ENCODE results near the gene RESP18. TPM values are rescaled to one million over a fixed set of nuclear protein-coding genes. Genes with fewer than 3 reads are reported as not detected.
A peak's percentile ranks its signal among the peaks of the same experiment; 100 is the strongest.

The RESP18 gene
- total and polyA plus RNA-seq, 2 donors (not counting 1 experiment from before 2014, with no cell fraction given), result not detected

- no peak overlapping the region for H3K4me3 Mint-ChIP-seq
- Histone ChIP-seq H3K27me3 (replicated peaks in 1 of 4; ENCODE audit: control extremely low read depth in 1 of 4, control insufficient read depth in 3 of 4, insufficient read depth in 4 of 4, low read length in 3 of 4) (no peaks in the 10 kb centered on the region), H3K4me3 (ENCODE audit: control extremely low read depth in 1 of 5, extremely low read depth in 1 of 5, insufficient read depth in 1 of 5, low read depth in 2 of 5, low read length in 4 of 5) (no peak overlapping the region), H2AFZ (ENCODE audit: insufficient read depth, low read depth, low read length, poor library complexity, severe bottlenecking) (no peak overlapping the region), H3K36me3 (replicated peaks in 1 of 2; ENCODE audit: control extremely low read depth in 1 of 2, control insufficient read depth in 1 of 2, extremely low read depth in 1 of 2, insufficient read depth in 2 of 2, low read length in 1 of 2) (peaks cover 2 to 62% of the 10 kb centered on the region in 2 experiments), H3K9ac (ENCODE audit: low read length) (no peak overlapping the region), H3K9me3 (ENCODE audit: control extremely low read depth in 1 of 3, control insufficient read depth in 2 of 3, insufficient read depth in 1 of 3, low read length in 2 of 3) (no peaks in the 10 kb centered on the region), H3K4me1 (ENCODE audit: control insufficient read depth in 2 of 2, insufficient read depth in 2 of 2, low read length in 2 of 2) (peaks cover 23 to 31% of the 10 kb centered on the region in 2 donors), H4K20me1 (ENCODE audit: control insufficient read depth, insufficient read depth, low read length, poor library complexity, severe bottlenecking) (peaks cover 50% of the 10 kb centered on the region), H3K27ac (ENCODE audit: low read length in 2 of 2) (no peak overlapping the region), H3K4me2 (replicated peaks; ENCODE audit: low read depth, low read length, poor library complexity, severe bottlenecking) (no peak overlapping the region), H3K79me2 (ENCODE audit: control insufficient read depth, insufficient read depth, low read length) (no peaks in the 10 kb centered on the region)
- DNase-seq, result no peak
- peaks cover 28% of the 10 kb centered on the region for H3K4me1 Mint-ChIP-seq
- peak overlapping the region; percentile 56 for H3K27ac Mint-ChIP-seq
- H3K27me3 Mint-ChIP-seq, result no peaks in the 10 kb centered on the region
- POLR2A ChIA-PET, result interaction anchor here (1.4 kb wide), 1 partner anchor 28 kb away, joined by 3 read pairs; no protein-coding TSS in a partner anchor
- ATAC-seq (ENCODE audit: low read depth), result no peak
- CTCF ChIA-PET, result interaction anchor here (0.8 to 15.8 kb wide), 5 partner anchors 10 to 106 kb away, joined by 3 to 239 read pairs (median 3); partner anchors contain the start of gene CNPPD1
- H3K9me3 Mint-ChIP-seq (ENCODE audit: insufficient read depth), result no peaks in the 10 kb centered on the region
- intact Hi-C loops (cut with micrococcal nuclease), result no loop called here
- TF ChIP-seq CTCF (IDR thresholded peaks at IDR 0.05), result no peak
- no peak for TF ChIP-seq EZH2 (IDR thresholded peaks at IDR 0.05; ENCODE audit: borderline replicate concordance, insufficient read depth, low read depth, low read length, poor library complexity, severe bottlenecking)
- 97% methylated on average over 11 of the region's 17 CpGs for WGBS (ENCODE audit: insufficient coverage)
Observed at GRCh38 chr2:219282943-219283581, 49.5 kb downstream of the RESP18 start.

- H3K4me3 Mint-ChIP-seq, result no peak overlapping the region
- no peaks in the 10 kb centered on the region for H3K9me3 Mint-ChIP-seq (ENCODE audit: insufficient read depth)
- Histone ChIP-seq H4K20me1 (ENCODE audit: control insufficient read depth, insufficient read depth, low read length, poor library complexity, severe bottlenecking) (peaks cover 50% of the 10 kb centered on the region), H3K79me2 (ENCODE audit: control insufficient read depth, insufficient read depth, low read length) (peaks cover 3% of the 10 kb centered on the region), H3K4me3 (ENCODE audit: control extremely low read depth in 1 of 5, extremely low read depth in 1 of 5, insufficient read depth in 1 of 5, low read depth in 2 of 5, low read length in 4 of 5) (no peak overlapping the region), H3K9me3 (ENCODE audit: control extremely low read depth in 1 of 3, control insufficient read depth in 2 of 3, insufficient read depth in 1 of 3, low read length in 2 of 3) (no peaks in the 10 kb centered on the region), H3K36me3 (replicated peaks in 1 of 2; ENCODE audit: control extremely low read depth in 1 of 2, control insufficient read depth in 1 of 2, extremely low read depth in 1 of 2, insufficient read depth in 2 of 2, low read length in 1 of 2) (peaks cover 2 to 62% of the 10 kb centered on the region in 2 experiments), H3K4me1 (ENCODE audit: control insufficient read depth in 2 of 2, insufficient read depth in 2 of 2, low read length in 2 of 2) (peaks cover 27 to 38% of the 10 kb centered on the region in 2 donors), H3K27me3 (replicated peaks in 1 of 4; ENCODE audit: control extremely low read depth in 1 of 4, control insufficient read depth in 3 of 4, insufficient read depth in 4 of 4, low read length in 3 of 4) (no peaks in the 10 kb centered on the region), H2AFZ (ENCODE audit: insufficient read depth, low read depth, low read length, poor library complexity, severe bottlenecking) (no peak overlapping the region), H3K9ac (ENCODE audit: low read length) (no peak overlapping the region), H3K4me2 (replicated peaks; ENCODE audit: low read depth, low read length, poor library complexity, severe bottlenecking) (no peak overlapping the region), H3K27ac (ENCODE audit: low read length in 2 of 2) (no peak overlapping the region)
- no peak for TF ChIP-seq CTCF (IDR thresholded peaks at IDR 0.05)
- TF ChIP-seq EZH2 (IDR thresholded peaks at IDR 0.05; ENCODE audit: borderline replicate concordance, insufficient read depth, low read depth, low read length, poor library complexity, severe bottlenecking), result no peak
- ATAC-seq (ENCODE audit: low read depth) (no peak), DNase-seq (no peak)
- H3K27ac Mint-ChIP-seq, result no peak overlapping the region
- peaks cover 35% of the 10 kb centered on the region for H3K4me1 Mint-ChIP-seq
- intact Hi-C loops (cut with micrococcal nuclease), result no loop called here
- ChIA-PET POLR2A (interaction anchor here (0.6 to 7.2 kb wide), 3 partner anchors 29 to 401 kb away, joined by 3 to 106 read pairs (median 8); partner anchors contain the start of genes TUBA4A and TUBA4B), CTCF (interaction anchor here (0.9 to 15.8 kb wide), 5 partner anchors 11 to 77 kb away, joined by 3 to 239 read pairs (median 5); partner anchors contain the start of genes ANKZF1 and ATG9A)
- 100% methylated on average over 1 of the region's 5 CpGs for WGBS (ENCODE audit: insufficient coverage)
- no peaks in the 10 kb centered on the region for H3K27me3 Mint-ChIP-seq
Observed at GRCh38 chr2:219282375-219282774, 50.2 kb downstream of the RESP18 start.
